ENCODE data around the gene VWA5A. TPM values are rescaled to one million over a fixed set of nuclear protein-coding genes. Genes with fewer than 3 reads are reported as not detected.

VWA5A gene
- polyA plus RNA-seq, 2 of the 4 experiments (the other 2 are of a cell fraction), result 0.18 to 1.5 TPM

- Histone ChIP-seq H3K4me1 (no peaks in the 10 kb centered on the region), H3K4me3 (no peak overlapping the region), H3K9me3 (no peaks in the 10 kb centered on the region), H3K27ac (no peak overlapping the region), H3K4me2 (no peak overlapping the region)
- no peak for DNase-seq (ENCODE audit: low read depth in 1 of 2, low spot score in 1 of 2)
- no peak for TF ChIP-seq MYC (IDR thresholded peaks at IDR 0.05; ENCODE audit: borderline replicate concordance, low read length)
- no peak for TF ChIP-seq ZSCAN20 (CRISPR knock-in tag; IDR thresholded peaks at IDR 0.05)
- no peak for TF ChIP-seq ELK1 (IDR thresholded peaks at IDR 0.05; ENCODE audit: low read depth, low read length)
- no peak for TF ChIP-seq NFE2L2 (conservative IDR thresholded peaks at IDR 0.05; ENCODE audit: low read length)
- no peak for TF ChIP-seq EP300 (IDR thresholded peaks at IDR 0.05)
- no peak for TF ChIP-seq KDM1A (IDR thresholded peaks at IDR 0.05; ENCODE audit: low read depth)
- TF ChIP-seq USF2 (IDR thresholded peaks at IDR 0.05), result no peak
- TF ChIP-seq FOSB (CRISPR knock-in tag; IDR thresholded peaks at IDR 0.05), result no peak
- no peak for TF ChIP-seq ZC3H11A (IDR thresholded peaks at IDR 0.05)
- no peak for TF ChIP-seq TFCP2L1 (CRISPR knock-in tag; IDR thresholded peaks at IDR 0.05)
- no peak for ATAC-seq
- no peak for FAIRE-seq
- ChIA-PET CTCF (no interaction called here), POLR2A (no interaction called here)
Measured at GRCh38 chr11:124090996-124091395, 24.3 kb upstream of the VWA5A start.

- H3K9me3 ChIP-seq, result no peaks in the 10 kb centered on the region
- H3K4me3 ChIP-seq, result no peak overlapping the region
- 13% methylated on average over 2 of the region's 2 CpGs for WGBS (ENCODE audit: missing lambda C conversion rate)
- FAIRE-seq, result no peak
- DNase-seq (ENCODE audit: low read depth in 1 of 2, low spot score in 1 of 2), result no peak
- H3K4me2 ChIP-seq, result no peak overlapping the region
- no peaks in the 10 kb centered on the region for H3K4me1 ChIP-seq
- POLR2A ChIA-PET, result no interaction called here
- ATAC-seq, result no peak
- TF ChIP-seq CBX2 (IDR thresholded peaks at IDR 0.05; ENCODE audit: borderline replicate concordance, low read depth), result no peak
- no peak for TF ChIP-seq HDAC2 (IDR thresholded peaks at IDR 0.05)
- TF ChIP-seq ZNF302 (CRISPR knock-in tag; IDR thresholded peaks at IDR 0.05), result no peak
- no peak for TF ChIP-seq HEYL (CRISPR knock-in tag; IDR thresholded peaks at IDR 0.05)
- TF ChIP-seq TP53 (CRISPR knock-in tag; IDR thresholded peaks at IDR 0.05), result no peak
- TF ChIP-seq MAFK (IDR thresholded peaks at IDR 0.05; ENCODE audit: partially characterized antibody), result no peak
- no peak for TF ChIP-seq RCOR1 (IDR thresholded peaks at IDR 0.05; ENCODE audit: low read depth, low read length)
- no peak for TF ChIP-seq RARB (CRISPR knock-in tag; IDR thresholded peaks at IDR 0.05)
- TF ChIP-seq FOXS1 (CRISPR knock-in tag; IDR thresholded peaks at IDR 0.05), result no peak
- no peak for TF ChIP-seq ATOH8 (CRISPR knock-in tag; IDR thresholded peaks at IDR 0.05; ENCODE audit: low read depth)
- TF ChIP-seq FOSL2 (IDR thresholded peaks at IDR 0.05), result no peak
- TF ChIP-seq FOSL2 (CRISPR knock-in tag; IDR thresholded peaks at IDR 0.05), result no peak
- TF ChIP-seq ZC3H11A (IDR thresholded peaks at IDR 0.05), result no peak
- no peak for TF ChIP-seq CEBPB (IDR thresholded peaks at IDR 0.05)
- no peak for TF ChIP-seq JUNB (IDR thresholded peaks at IDR 0.05)
- CTCF ChIA-PET, result no interaction called here
- H3K27ac ChIP-seq, result no peak overlapping the region
Measured at GRCh38 chr11:124093330-124093729, 21.9 kb upstream of the VWA5A start.

- Histone ChIP-seq H3K4me1 (no peaks in the 10 kb centered on the region), H3K9me3 (no peaks in the 10 kb centered on the region), H3K4me3 (no peak overlapping the region), H3K4me2 (no peak overlapping the region), H3K27ac (no peak overlapping the region)
- ChIA-PET POLR2A (no interaction called here), CTCF (no interaction called here)
- DNase-seq (ENCODE audit: low read depth in 1 of 2, low spot score in 1 of 2) (no peak), FAIRE-seq (no peak), ATAC-seq (no peak)
- no peak for TF ChIP-seq HDAC2 (IDR thresholded peaks at IDR 0.05)
- no peak for TF ChIP-seq ESRRA (IDR thresholded peaks at IDR 0.05; ENCODE audit: borderline replicate concordance, low read length)
- TF ChIP-seq MAZ (IDR thresholded peaks at IDR 0.05; ENCODE audit: borderline replicate concordance, low read depth, low read length), result no peak
- TF ChIP-seq POLR2AphosphoS2 (conservative IDR thresholded peaks at IDR 0.05; ENCODE audit: low read length), result no peak
- no peak for TF ChIP-seq CHD2 (IDR thresholded peaks at IDR 0.05; ENCODE audit: low read length, partially characterized antibody)
- WGBS (ENCODE audit: missing lambda C conversion rate), result 7% methylated on average over 5 of the region's 5 CpGs
Measured at GRCh38 chr11:124094731-124095130, 20.5 kb upstream of the VWA5A start.

All from A549 (cell line).